ENCODE results near the gene SERPINE2. TPM values are rescaled to one million over a fixed set of nuclear protein-coding genes. Genes with fewer than 3 reads are reported as not detected.

SERPINE2 gene
- total and polyA plus RNA-seq, 2 donors (not counting 3 experiments of a cell fraction or from before 2014, with no cell fraction given), result 4.0 to 8.8 TPM

DNA sequence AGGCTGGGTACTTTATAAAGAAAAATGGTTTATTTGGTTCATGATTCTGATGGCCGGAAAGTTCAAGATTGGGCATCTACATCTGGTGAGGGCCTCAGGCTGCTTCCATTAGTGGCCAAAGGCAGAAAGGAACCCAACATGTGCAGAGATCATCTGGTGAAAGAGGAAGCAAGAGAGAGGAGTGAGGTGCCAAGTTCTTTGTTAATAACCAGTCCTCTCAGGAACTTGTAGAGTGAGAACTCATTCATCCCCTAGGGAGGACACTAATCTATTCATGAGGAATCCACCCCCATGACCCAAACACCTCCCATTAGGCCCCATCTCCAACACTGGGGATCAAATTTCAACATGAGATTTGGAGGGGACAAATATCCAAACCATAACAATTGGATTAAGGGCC, 17.8 kb upstream of the SERPINE2 start:
- H3K4me1 ChIP-seq (ENCODE audit: control insufficient read depth, extremely low read depth, insufficient read depth, low read length), result no peaks in the 10 kb centered on the region
- TF ChIP-seq, protein P1, sequence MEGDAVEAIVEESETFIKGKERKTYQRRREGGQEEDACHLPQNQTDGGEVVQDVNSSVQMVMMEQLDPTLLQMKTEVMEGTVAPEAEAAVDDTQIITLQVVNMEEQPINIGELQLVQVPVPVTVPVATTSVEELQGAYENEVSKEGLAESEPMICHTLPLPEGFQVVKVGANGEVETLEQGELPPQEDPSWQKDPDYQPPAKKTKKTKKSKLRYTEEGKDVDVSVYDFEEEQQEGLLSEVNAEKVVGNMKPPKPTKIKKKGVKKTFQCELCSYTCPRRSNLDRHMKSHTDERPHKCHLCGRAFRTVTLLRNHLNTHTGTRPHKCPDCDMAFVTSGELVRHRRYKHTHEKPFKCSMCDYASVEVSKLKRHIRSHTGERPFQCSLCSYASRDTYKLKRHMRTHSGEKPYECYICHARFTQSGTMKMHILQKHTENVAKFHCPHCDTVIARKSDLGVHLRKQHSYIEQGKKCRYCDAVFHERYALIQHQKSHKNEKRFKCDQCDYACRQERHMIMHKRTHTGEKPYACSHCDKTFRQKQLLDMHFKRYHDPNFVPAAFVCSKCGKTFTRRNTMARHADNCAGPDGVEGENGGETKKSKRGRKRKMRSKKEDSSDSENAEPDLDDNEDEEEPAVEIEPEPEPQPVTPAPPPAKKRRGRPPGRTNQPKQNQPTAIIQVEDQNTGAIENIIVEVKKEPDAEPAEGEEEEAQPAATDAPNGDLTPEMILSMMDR (IDR thresholded peaks at IDR 0.05; ENCODE audit: extremely low read depth in 1 of 2, insufficient read depth in 1 of 2, low read depth in 1 of 2, low read length in 2 of 2), result no peak
- TF ChIP-seq GATA2 (IDR thresholded peaks at IDR 0.05; ENCODE audit: insufficient read depth, insufficient read length, low read depth, low read length), result no peak
- no peak for TF ChIP-seq JUN (IDR thresholded peaks at IDR 0.05; ENCODE audit: borderline replicate concordance, insufficient read depth, insufficient read length, low read depth)
- no peak for TF ChIP-seq EZH2 (IDR thresholded peaks at IDR 0.05; ENCODE audit: borderline replicate concordance, low read depth, low read length, severe bottlenecking)
- TF ChIP-seq POLR2AphosphoS5 (IDR thresholded peaks at IDR 0.05; ENCODE audit: insufficient read depth, low read depth, low read length), result no peak
- TF ChIP-seq FOS (IDR thresholded peaks at IDR 0.05; ENCODE audit: borderline replicate concordance, insufficient read depth, low read length), result no peak
- TF ChIP-seq, protein P2, sequence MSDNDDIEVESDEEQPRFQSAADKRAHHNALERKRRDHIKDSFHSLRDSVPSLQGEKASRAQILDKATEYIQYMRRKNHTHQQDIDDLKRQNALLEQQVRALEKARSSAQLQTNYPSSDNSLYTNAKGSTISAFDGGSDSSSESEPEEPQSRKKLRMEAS (IDR thresholded peaks at IDR 0.05; ENCODE audit: insufficient read depth, insufficient read length), result no peak
- TF ChIP-seq POLR2A (IDR thresholded peaks at IDR 0.05; ENCODE audit: low read depth, low read length), result no peak
- no peak for TF ChIP-seq MYC (IDR thresholded peaks at IDR 0.05; ENCODE audit: low read depth, low read length)
- peaks cover 0 to 3% of the 10 kb centered on the region in 2 experiments for H3K27me3 ChIP-seq (ENCODE audit: control insufficient read depth in 2 of 2, insufficient read depth in 2 of 2, low read length in 2 of 2)
- no peaks in the 10 kb centered on the region for H3K9me3 ChIP-seq (replicated peaks; ENCODE audit: control insufficient read depth, insufficient read depth, low read length)
- H3K4me2 ChIP-seq (ENCODE audit: insufficient read depth, low read length), result no peak overlapping the region
- ChIA-PET POLR2A (no interaction called here), CTCF (no interaction called here)
- DNase-seq (ENCODE audit: low read depth, low spot score), result no peak
- H3K4me3 ChIP-seq (replicated peaks in 1 of 3; ENCODE audit: insufficient read depth in 1 of 3, low read depth in 1 of 3, low read length in 3 of 3), result no peak overlapping the region
- no peaks in the 10 kb centered on the region for H4K20me1 ChIP-seq (replicated peaks; ENCODE audit: control insufficient read depth, extremely low read depth, insufficient read depth, low read length)
- H2AFZ ChIP-seq (ENCODE audit: low read depth, low read length), result no peak overlapping the region
- H3K9me1 ChIP-seq (replicated peaks; ENCODE audit: control insufficient read depth, extremely low read depth, insufficient read depth, low read length), result no peaks in the 10 kb centered on the region
- H3K9ac ChIP-seq (replicated peaks; ENCODE audit: extremely low read depth, insufficient read depth, low read length), result no peak overlapping the region
- intact Hi-C loops (cut with micrococcal nuclease), result no loop called here
- no peaks in the 10 kb centered on the region for H3K36me3 ChIP-seq (ENCODE audit: control insufficient read depth in 2 of 2, extremely low read depth in 1 of 2, insufficient read depth in 2 of 2, low read length in 2 of 2)
- H3K79me2 ChIP-seq (ENCODE audit: control insufficient read depth, insufficient read depth, low read length), result no peaks in the 10 kb centered on the region
- no TSS peak for BruUV-seq (replicated peaks)
- no peak for FAIRE-seq
- dilution Hi-C loops (cut with MboI; ENCODE audit: extremely low pct_ligation_motif_present, low sequenced_read_pairs), result no loop called here
- no peak overlapping the region for H3K27ac ChIP-seq (ENCODE audit: insufficient read depth, low read depth, low read length)

All from endothelial cell of umbilical vein (primary cell).